Activated CD4-positive, alpha-beta T cell treated with anti-CD3 and anti-CD28 coated beads, Interleukin-2, amount 50 U/mL, for 24 hours (primary cell): ENCODE measurements around the gene ALG12.

Experiments used
- DNase-seq, 2 donors: peaks; one replicate each; pipeline ENCODE4 v3.0.0-alpha.2; 2020; ENCODE audit warnings: low read depth in 1 of 2, low spot score in 1 of 2

The ALG12 gene

DNA sequence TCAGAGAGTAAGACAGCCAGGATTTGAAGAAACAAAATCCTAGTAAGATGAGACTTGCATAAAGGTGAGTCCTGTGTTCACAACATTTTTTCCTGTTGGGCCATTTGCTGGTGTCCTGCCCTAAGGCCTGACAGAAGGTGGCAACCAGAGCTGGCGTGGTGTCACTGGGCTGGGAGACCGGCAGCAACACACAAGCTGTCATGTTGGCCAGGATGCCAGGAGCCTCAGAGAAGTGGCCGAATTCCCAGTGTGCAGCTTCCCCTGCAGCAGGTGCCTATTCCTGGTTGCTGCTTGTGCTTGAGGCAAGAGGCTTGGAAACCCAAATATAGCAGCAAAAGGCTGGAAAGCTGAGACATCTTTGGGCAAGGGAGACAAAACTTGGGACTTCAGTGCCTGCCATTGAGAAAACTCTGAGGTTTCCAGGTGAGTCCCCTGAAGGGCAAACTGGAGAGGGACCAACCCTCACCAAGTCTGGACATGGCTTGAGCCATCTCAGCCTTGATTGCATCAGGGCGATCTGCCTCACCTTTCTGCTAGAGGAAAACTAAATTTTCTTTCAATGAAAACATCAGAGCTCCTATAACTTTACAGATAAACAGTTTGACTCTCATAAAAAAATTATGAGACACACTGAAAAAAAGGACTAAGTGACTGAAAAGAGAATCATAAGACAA, 25.9 kb downstream of the ALG12 start:
- DNase-seq = no peak

DNA sequence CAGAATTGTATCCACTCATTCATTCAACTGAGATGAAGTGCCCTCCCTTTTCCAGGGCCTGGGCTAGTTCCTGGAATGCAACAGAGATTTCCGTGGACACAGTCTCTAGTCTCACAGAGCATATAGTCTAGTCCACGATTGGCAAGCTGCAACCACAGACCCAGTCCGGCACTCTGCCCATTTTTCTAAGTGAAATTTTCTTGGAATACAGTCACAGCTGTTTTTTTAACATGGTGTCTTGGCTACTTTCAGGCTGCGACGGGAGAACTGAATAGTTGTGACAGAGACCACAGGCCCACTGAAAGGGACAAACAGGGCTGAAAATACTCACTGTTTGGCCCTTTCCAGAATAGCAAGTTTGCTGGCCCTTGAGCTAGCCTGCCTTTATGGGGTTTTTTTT, 29.2 kb downstream of the ALG12 start:
- DNase-seq = no peak

DNA sequence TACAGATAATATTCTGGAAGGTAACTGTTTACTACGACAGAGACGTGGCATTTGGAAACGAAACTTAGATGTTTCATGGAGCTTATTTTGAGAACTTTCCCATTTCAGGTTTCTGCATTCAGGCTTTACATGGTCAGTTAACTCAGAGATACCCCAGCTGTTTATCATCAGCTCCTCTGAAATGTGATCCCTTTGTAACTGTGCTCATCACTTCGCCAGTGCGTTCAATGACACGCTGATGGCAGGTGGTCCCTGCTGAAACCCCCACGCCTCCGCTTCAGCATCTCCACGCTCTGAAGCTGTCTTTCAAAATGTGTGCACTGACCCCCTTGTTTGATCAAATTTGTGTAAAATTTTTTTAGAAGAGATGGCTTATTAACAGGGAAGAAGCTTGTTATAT, 30.5 kb downstream of the ALG12 start:
- DNase-seq = no peak

GRCh38 chr22:49887064-49887451, 31.2 kb downstream of the ALG12 start:
- no peak for DNase-seq

DNA sequence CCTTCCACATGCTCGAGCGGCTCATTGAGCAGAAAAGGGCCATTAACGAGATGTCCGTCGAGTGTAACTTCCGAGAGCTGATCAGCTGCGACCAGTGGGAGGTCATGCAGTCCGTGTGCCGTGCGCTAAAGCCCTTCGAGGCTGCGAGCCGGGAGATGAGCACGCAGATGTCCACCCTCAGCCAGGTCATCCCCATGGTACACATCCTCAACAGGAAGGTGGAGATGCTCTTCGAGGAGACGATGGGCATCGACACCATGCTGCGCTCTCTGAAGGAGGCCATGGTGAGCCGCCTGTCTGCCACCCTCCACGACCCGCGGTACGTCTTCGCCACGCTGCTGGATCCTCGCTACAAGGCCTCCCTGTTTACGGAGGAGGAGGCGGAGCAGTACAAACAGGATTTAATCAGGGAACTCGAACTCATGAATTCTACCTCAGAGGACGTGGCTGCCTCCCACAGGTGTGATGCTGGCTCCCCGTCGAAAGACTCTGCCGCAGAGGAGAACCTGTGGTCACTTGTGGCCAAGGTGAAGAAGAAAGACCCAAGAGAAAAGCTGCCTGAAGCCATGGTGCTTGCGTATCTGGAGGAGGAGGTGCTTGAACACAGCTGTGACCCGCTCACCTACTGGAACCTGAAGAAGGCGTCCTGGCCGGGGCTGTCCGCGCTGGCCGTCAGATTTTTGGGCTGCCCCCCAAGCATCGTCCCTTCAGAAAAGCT, 31.7 kb downstream of the ALG12 start:
- DNase-seq = no peak

DNA sequence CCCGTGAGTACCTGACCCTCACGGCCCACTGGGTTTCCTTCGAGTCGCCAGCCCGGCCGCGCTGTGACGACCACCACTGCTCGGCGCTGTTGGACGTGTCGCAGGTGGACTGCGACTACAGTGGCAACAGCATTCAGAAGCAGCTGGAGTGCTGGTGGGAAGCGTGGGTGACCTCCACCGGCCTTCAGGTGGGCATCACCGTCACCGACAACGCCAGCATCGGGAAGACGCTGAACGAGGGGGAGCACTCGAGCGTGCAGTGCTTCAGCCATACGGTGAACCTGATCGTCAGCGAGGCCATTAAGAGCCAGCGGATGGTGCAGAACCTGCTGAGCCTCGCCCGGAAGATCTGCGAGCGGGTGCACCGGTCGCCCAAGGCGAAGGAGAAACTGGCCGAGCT, 32.4 kb downstream of the ALG12 start:
- DNase-seq = no peak

DNA sequence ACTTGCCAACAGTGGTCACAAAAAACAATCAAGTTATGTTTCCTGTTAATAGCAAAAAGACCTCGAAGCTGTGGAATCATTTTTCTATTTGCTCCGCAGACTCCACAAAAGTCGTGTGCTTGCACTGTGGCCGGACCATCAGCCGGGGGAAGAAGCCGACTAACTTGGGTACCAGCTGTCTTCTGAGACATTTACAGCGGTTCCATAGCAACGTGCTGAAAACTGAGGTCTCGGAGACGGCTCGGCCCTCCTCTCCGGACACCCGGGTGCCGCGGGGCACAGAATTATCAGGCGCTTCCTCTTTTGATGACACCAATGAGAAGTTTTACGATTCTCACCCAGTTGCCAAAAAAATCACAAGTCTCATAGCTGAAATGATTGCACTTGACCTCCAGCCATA, 33.0 kb downstream of the ALG12 start:
- no peak for DNase-seq

DNA sequence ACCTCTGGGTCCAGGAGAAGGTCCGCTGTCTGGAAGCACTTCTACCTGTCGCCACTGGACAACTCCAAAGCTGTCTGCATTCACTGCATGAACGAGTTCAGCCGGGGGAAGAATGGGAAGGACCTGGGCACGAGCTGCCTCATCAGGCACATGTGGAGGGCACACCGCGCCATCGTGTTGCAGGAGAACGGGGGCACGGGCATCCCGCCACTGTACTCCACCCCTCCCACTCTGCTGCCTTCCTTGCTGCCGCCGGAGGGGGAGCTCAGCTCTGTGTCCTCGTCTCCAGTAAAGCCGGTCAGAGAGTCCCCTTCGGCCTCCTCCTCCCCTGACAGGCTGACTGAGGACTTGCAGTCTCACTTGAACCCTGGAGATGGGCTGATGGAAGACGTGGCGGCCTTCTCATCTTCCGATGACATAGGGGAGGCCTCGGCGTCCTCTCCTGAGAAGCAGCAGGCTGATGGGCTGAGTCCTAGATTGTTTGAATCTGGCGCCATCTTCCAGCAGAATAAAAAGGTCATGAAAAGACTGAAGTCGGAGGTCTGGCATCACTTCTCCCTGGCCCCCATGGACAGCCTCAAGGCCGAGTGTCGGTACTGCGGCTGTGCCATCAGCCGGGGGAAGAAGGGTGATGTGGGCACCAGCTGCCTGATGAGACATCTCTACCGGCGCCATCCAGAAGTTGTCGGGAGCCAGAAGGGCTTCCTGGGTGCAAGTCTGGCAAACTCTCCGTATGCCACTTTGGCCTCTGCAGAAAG, 33.6 kb downstream of the ALG12 start:
- no peak for DNase-seq

DNA sequence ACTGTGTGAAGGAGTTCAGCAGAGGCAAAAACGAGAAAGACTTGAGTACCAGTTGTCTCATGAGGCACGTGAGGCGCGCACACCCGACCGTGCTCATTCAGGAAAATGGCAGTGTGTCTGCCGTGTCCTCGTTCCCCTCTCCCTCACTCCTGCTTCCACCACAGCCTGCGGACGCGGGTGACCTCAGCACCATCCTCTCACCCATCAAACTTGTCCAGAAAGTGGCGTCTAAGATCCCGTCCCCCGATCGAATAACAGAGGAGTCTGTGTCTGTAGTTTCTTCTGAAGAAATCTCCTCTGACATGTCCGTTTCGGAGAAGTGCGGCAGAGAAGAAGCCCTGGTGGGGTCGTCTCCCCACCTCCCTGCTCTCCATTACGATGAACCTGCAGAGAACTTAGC, 34.2 kb downstream of the ALG12 start:
- DNase-seq = no peak

DNA sequence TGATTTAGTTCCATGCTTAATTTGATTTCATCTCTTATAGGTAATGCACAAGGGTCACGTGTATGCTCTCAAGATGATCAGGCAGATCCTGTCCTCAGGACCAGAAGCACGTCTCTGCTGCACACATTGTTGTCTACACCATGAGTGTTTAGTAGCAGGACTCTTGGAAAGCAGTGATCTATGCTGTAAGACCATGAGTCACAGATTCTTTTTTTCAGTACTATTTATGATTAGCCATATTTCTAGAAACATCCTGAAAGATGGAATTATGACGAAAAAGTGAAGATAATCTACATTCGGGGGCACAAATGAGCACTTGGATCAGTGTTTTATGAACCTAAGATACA, 35.0 kb downstream of the ALG12 start:
- no peak for DNase-seq

GRCh38 chr22:49882519-49883293, 35.5 kb downstream of the ALG12 start:
- no peak for DNase-seq

DNA sequence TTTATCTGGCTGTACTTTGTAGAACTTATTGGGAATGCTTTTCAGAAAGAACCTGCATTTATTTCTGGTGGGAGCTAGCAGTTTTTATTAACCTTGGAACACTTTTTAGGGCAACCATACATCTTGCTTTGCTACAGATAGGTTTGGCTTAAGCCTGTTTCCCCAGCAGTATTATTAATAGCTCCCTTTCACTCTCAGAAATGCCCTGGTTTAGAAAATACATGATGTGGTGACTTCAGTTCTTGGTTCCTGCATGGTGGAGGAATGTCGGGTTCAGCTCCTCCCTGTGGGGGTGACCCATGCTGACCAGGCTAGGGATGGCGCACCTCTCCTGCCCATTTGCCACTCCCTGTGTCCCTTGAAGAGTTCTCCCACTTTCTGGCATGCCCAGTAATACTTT, 36.4 kb downstream of the ALG12 start:
- no peak for DNase-seq

GRCh38 chr22:49880281-49880680, 38.0 kb downstream of the ALG12 start:
- DNase-seq = no peak

- DNase-seq = no peak
Measured at GRCh38 chr22:49879871-49880270, 38.4 kb downstream of the ALG12 start.

- no peak for DNase-seq
Measured at GRCh38 chr22:49878206-49878605, 40.0 kb downstream of the ALG12 start.

GRCh38 chr22:49877642-49878041, 40.6 kb downstream of the ALG12 start:
- DNase-seq = no peak

DNA sequence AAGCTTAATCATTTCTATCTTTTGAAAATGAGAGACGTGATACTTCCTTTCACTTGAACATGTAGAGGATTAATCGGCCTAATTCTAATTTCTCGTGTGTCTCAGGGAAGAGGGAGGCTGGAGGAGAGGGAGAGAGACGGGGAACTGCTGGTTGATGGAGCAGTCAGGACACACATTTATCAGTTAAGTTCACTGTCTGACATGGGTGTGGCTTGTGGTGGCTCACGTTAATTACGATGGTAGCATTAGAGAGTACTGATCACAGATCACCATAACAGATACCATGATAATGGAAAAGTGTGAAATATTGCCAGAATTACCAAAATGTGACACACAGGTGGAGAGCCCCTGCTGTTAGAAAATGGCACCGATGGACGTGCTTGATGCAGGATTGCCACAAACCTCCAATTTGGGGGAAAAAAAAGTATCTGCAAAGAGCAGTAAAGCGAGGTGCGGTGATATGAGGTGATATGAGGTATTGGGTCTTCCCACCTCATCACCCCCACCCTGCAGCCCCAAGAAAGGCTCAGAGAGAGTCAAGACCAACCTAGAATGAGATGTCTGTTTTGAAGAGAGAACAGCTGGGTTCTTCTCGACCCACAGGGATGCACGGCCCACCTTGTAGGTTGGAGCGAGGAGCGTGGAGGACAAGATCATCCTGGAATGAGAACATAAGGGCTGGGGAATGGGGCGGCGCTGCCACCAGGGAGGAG, 44.9 kb downstream of the ALG12 start:
- DNase-seq = no peak

GRCh38 chr22:49872347-49872746, 45.9 kb downstream of the ALG12 start:
- DNase-seq = no peak

GRCh38 chr22:49871482-49871881, 46.8 kb downstream of the ALG12 start:
- DNase-seq = no peak

- DNase-seq = no peak
Measured at GRCh38 chr22:49869845-49870712, 48.2 kb downstream of the ALG12 start.
